ENCODE data around the gene TRIM69.

Gene TRIM69

DNA sequence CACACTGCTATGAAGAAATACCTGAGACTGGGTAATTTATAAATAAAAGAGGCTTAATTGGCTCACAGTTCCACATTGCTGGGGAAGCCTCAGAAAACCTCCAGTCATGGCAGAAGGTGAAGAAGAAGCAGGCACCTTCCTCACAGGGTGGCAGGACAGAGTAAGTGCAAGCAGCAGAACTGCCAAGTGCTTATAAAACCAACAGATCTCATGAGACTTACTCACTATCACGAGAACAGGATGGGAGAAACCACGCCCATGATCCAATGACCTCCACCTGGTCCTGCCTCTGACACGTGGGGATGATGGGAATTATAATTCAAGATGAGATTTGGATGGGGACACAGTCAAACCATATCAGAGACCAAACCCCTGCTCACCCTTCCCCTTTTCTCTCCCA, 75.0 kb downstream of the TRIM69 start:
- no peak for DNase-seq

DNA sequence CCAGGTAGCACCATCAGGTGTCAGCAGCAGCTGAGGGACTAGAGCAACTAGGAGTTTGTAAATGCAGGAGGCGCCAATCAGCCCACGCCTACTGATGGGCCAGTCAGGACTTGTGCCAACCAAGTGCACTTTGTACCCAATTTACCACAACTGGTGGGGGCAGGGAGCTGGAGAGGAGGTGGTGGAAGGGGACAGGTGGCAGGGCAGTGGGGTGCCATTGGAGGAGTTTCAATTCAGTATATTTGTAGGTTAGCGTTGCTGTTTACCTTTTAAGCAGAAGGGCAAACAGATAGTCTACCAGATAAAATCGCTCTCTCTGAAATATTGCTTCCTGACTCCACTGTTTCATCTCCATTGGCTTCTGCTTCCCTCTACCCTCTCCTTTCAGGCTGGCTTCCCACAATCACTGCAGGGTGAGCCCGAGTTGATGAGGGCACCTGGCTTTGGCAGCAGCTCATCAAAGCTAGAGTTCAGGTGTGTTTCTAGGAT, 75.7 kb downstream of the TRIM69 start:
- no peak for DNase-seq

DNA sequence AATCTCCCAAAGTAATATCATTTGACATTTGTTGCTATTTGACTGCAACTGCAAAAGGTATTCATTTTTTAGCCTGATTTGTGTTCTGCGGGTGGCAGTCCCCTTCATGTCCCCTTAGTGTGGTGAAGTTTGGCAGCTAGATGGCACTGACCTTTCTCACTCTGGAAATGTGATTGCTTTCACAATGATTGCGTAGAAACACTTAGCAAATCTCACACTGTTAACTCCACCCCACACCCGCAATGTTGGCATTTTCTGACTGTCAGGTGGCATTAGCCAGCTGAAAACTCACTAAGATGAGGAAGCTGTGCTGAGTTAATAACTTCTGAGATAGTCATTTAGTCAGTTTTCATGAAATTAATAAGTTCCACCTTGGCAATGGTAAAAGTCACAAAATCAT, 76.9 kb downstream of the TRIM69 start:
- DNase-seq = no peak
